Measurements from ENCODE around the gene HAX1. TPM values are rescaled to one million over a fixed set of nuclear protein-coding genes. Genes with fewer than 3 reads are reported as not detected.

Gene HAX1
- total RNA-seq, 2 experiments from 2014 or later: 168 to 169 TPM

- CTCF ChIA-PET: interaction anchor here (1.2 kb wide), 3 partner anchors 30 to 93 kb away, joined by 3 to 4 read pairs (median 3); partner anchors contain the start of gene HAX1
- peaks cover 28% of the 10 kb centered on the region for H3K4me1 Mint-ChIP-seq (ENCODE audit: low read depth)
- POLR2A ChIA-PET: no interaction called here
- H3K27me3 Mint-ChIP-seq: no peaks in the 10 kb centered on the region
- no peak for DNase-seq
- intact Hi-C loops (cut with micrococcal nuclease): no loop called here
- H3K27ac Mint-ChIP-seq: peak overlapping the region; percentile 86
- H3K9me3 Mint-ChIP-seq: no peaks in the 10 kb centered on the region
- no peak overlapping the region for H3K4me3 Mint-ChIP-seq
- H3K36me3 Mint-ChIP-seq: peaks cover 71% of the 10 kb centered on the region
These were observed 30.6 kb upstream of the HAX1 start for GRCh38 chr1:154241703-154242351.

GRCh38 chr1:154253671-154254070 lies 18.8 kb upstream of the HAX1 start:
- peaks cover 64% of the 10 kb centered on the region for H3K36me3 Mint-ChIP-seq
- ChIA-PET POLR2A (no interaction called here), CTCF (no interaction called here)
- H3K4me1 Mint-ChIP-seq (ENCODE audit: low read depth): no peaks in the 10 kb centered on the region
- no peak overlapping the region for H3K4me3 Mint-ChIP-seq
- DNase-seq: no peak
- H3K27me3 Mint-ChIP-seq: no peaks in the 10 kb centered on the region
- intact Hi-C loops (cut with micrococcal nuclease): no loop called here
- H3K9me3 Mint-ChIP-seq: no peaks in the 10 kb centered on the region
- no peak overlapping the region for H3K27ac Mint-ChIP-seq

GRCh38 chr1:154256686-154257085 lies 15.7 kb upstream of the HAX1 start:
- CTCF ChIA-PET: no interaction called here
- intact Hi-C loops (cut with micrococcal nuclease): no loop called here
- no peak overlapping the region for H3K4me3 Mint-ChIP-seq
- no peak for DNase-seq
- H3K4me1 Mint-ChIP-seq (ENCODE audit: low read depth): no peaks in the 10 kb centered on the region
- POLR2A ChIA-PET: no interaction called here
- H3K9me3 Mint-ChIP-seq: no peaks in the 10 kb centered on the region
- H3K36me3 Mint-ChIP-seq: peaks cover 49% of the 10 kb centered on the region
- no peak overlapping the region for H3K27ac Mint-ChIP-seq
- no peaks in the 10 kb centered on the region for H3K27me3 Mint-ChIP-seq

GRCh38 chr1:154258784-154259183 lies 13.6 kb upstream of the HAX1 start:
- CTCF ChIA-PET: interaction anchor here (0.7 to 1.9 kb wide), 4 partner anchors 13 to 1959 kb away, joined by 4 to 9 read pairs (median 6); partner anchors contain the start of gene HAX1
- POLR2A ChIA-PET: interaction anchor here (0.6 to 0.9 kb wide), 3 partner anchors 86 to 127 kb away, joined by 3 to 4 read pairs (median 4); no protein-coding TSS in a partner anchor
- H3K9me3 Mint-ChIP-seq: no peaks in the 10 kb centered on the region
- DNase-seq: no peak
- no peaks in the 10 kb centered on the region for H3K27me3 Mint-ChIP-seq
- intact Hi-C loops (cut with micrococcal nuclease): no loop called here
- peaks cover 59% of the 10 kb centered on the region for H3K36me3 Mint-ChIP-seq
- H3K4me3 Mint-ChIP-seq: no peak overlapping the region
- H3K27ac Mint-ChIP-seq: peak overlapping the region; percentile 34
- peaks cover 13% of the 10 kb centered on the region for H3K4me1 Mint-ChIP-seq (ENCODE audit: low read depth)

- Mint-ChIP-seq H3K27ac (peak overlapping the region; percentile 14), H3K27me3 (no peaks in the 10 kb centered on the region), H3K9me3 (no peaks in the 10 kb centered on the region), H3K4me3 (no peak overlapping the region), H3K36me3 (peaks cover 51% of the 10 kb centered on the region), H3K4me1 (ENCODE audit: low read depth) (peaks cover 26% of the 10 kb centered on the region)
- POLR2A ChIA-PET: no interaction called here
- DNase-seq: no peak
- intact Hi-C loops (cut with micrococcal nuclease): no loop called here
- CTCF ChIA-PET: interaction anchor here (1.1 to 1.7 kb wide), 3 partner anchors 12 to 38 kb away, joined by 3 to 8 read pairs (median 4); partner anchors contain the start of gene HAX1
These were observed 12.3 kb upstream of the HAX1 start for GRCh38 chr1:154260127-154260526.

GRCh38 chr1:154263465-154264332 lies 8.7 kb upstream of the HAX1 start:
- no peak for DNase-seq
- Mint-ChIP-seq H3K27me3 (no peaks in the 10 kb centered on the region), H3K4me3 (no peak overlapping the region), H3K9me3 (no peaks in the 10 kb centered on the region), H3K36me3 (peaks cover 31% of the 10 kb centered on the region), H3K4me1 (ENCODE audit: low read depth) (peaks cover 38% of the 10 kb centered on the region), H3K27ac (peak overlapping the region; percentile 79)
- intact Hi-C loops (cut with micrococcal nuclease): loop anchor here (2.0 kb wide), 1 partner anchor 39 kb away; no protein-coding TSS in a partner anchor
- ChIA-PET CTCF (interaction anchor here (0.5 to 1.3 kb wide), 9 partner anchors 14 to 545 kb away, joined by 3 to 4 read pairs (median 3); no protein-coding TSS in a partner anchor), POLR2A (interaction anchor here (0.6 to 1.4 kb wide), 5 partner anchors 18 to 64 kb away, joined by 3 to 4 read pairs (median 3); partner anchors contain the start of gene UBAP2L)

- H3K36me3 Mint-ChIP-seq: peaks cover 36% of the 10 kb centered on the region
- no peaks in the 10 kb centered on the region for H3K27me3 Mint-ChIP-seq
- CTCF ChIA-PET: interaction anchor here (0.6 to 1.9 kb wide), 5 partner anchors 15 to 546 kb away, joined by 3 to 10 read pairs (median 3); no protein-coding TSS in a partner anchor
- POLR2A ChIA-PET: interaction anchor here (0.7 to 1.4 kb wide), 5 partner anchors 44 to 83 kb away, joined by 3 to 4 read pairs (median 3); partner anchors contain the start of gene UBAP2L
- DNase-seq: no peak
- H3K4me3 Mint-ChIP-seq: no peak overlapping the region
- H3K27ac Mint-ChIP-seq: peak overlapping the region; percentile 79
- no peaks in the 10 kb centered on the region for H3K9me3 Mint-ChIP-seq
- intact Hi-C loops (cut with micrococcal nuclease): loop anchor here (2.0 kb wide), 1 partner anchor 40 kb away; no protein-coding TSS in a partner anchor
- peaks cover 38% of the 10 kb centered on the region for H3K4me1 Mint-ChIP-seq (ENCODE audit: low read depth)
These were observed 8.0 kb upstream of the HAX1 start for GRCh38 chr1:154264454-154264853.

- no peak for DNase-seq
- H3K36me3 Mint-ChIP-seq: peaks cover 33% of the 10 kb centered on the region
- ChIA-PET POLR2A (interaction anchor here (0.7 to 1.3 kb wide), 2 partner anchors 84 to 107 kb away, joined by 3 read pairs; no protein-coding TSS in a partner anchor), CTCF (interaction anchor here (0.6 to 1.9 kb wide), 7 partner anchors 46 to 117 kb away, joined by 3 to 10 read pairs (median 3); no protein-coding TSS in a partner anchor)
- H3K9me3 Mint-ChIP-seq: no peaks in the 10 kb centered on the region
- intact Hi-C loops (cut with micrococcal nuclease): loop anchor here (2.0 kb wide), 1 partner anchor 41 kb away; no protein-coding TSS in a partner anchor
- H3K4me3 Mint-ChIP-seq: no peak overlapping the region
- no peaks in the 10 kb centered on the region for H3K27me3 Mint-ChIP-seq
- H3K27ac Mint-ChIP-seq: peak overlapping the region; percentile 78
- H3K4me1 Mint-ChIP-seq (ENCODE audit: low read depth): peaks cover 41% of the 10 kb centered on the region
These were observed 6.8 kb upstream of the HAX1 start for GRCh38 chr1:154265586-154265985.

- peaks cover 37% of the 10 kb centered on the region for H3K36me3 Mint-ChIP-seq
- H3K9me3 Mint-ChIP-seq: no peaks in the 10 kb centered on the region
- intact Hi-C loops (cut with micrococcal nuclease): loop anchor here (10.0 kb wide), 2 partner anchors 306 to 466 kb away; partner anchors contain the start of genes CREB3L4 and SLC39A1
- no peaks in the 10 kb centered on the region for H3K27me3 Mint-ChIP-seq
- H3K4me3 Mint-ChIP-seq: peak overlapping the region; percentile 5
- no peak for DNase-seq
- CTCF ChIA-PET: interaction anchor here (1.2 to 8.0 kb wide), 11 partner anchors 22 to 284 kb away, joined by 3 to 98 read pairs (median 6); partner anchors contain the start of gene RAB13
- POLR2A ChIA-PET: no interaction called here
- H3K4me1 Mint-ChIP-seq (ENCODE audit: low read depth): peaks cover 39% of the 10 kb centered on the region
- H3K27ac Mint-ChIP-seq: peak overlapping the region; percentile 99
These were observed 1.6 kb upstream of the HAX1 start for GRCh38 chr1:154270833-154271232.

- peak overlapping the region; percentile 99 for H3K4me3 Mint-ChIP-seq
- no peak for DNase-seq
- H3K9me3 Mint-ChIP-seq: no peaks in the 10 kb centered on the region
- ChIA-PET POLR2A (interaction anchor here (1.0 kb wide), 1 partner anchor 56 kb away, joined by 4 read pairs; no protein-coding TSS in a partner anchor), CTCF (interaction anchor here (1.4 to 8.0 kb wide), 7 partner anchors 51 to 286 kb away, joined by 3 to 98 read pairs (median 5); partner anchors contain the start of gene RAB13)
- peak overlapping the region; percentile 99 for H3K27ac Mint-ChIP-seq
- H3K27me3 Mint-ChIP-seq: no peaks in the 10 kb centered on the region
- intact Hi-C loops (cut with micrococcal nuclease): loop anchor here (1.0 to 10.0 kb wide), 9 partner anchors 53 to 468 kb away; partner anchors contain the start of genes CREB3L4, RPS27, SLC39A1 and UBAP2L
- peaks cover 34% of the 10 kb centered on the region for H3K4me1 Mint-ChIP-seq (ENCODE audit: low read depth)
- peaks cover 42% of the 10 kb centered on the region for H3K36me3 Mint-ChIP-seq
These were observed 652 bp downstream of the HAX1 start for GRCh38 chr1:154272999-154273563.

- no peaks in the 10 kb centered on the region for H3K9me3 Mint-ChIP-seq
- DNase-seq: peak; percentile 61
- H3K27me3 Mint-ChIP-seq: no peaks in the 10 kb centered on the region
- POLR2A ChIA-PET: no interaction called here
- no peak overlapping the region for H3K4me3 Mint-ChIP-seq
- peaks cover 32% of the 10 kb centered on the region for H3K36me3 Mint-ChIP-seq
- no peak overlapping the region for H3K27ac Mint-ChIP-seq
- H3K4me1 Mint-ChIP-seq (ENCODE audit: low read depth): peaks cover 20% of the 10 kb centered on the region
- CTCF ChIA-PET: interaction anchor here (0.7 to 8.0 kb wide), 10 partner anchors 10 to 270 kb away, joined by 3 to 98 read pairs (median 4); no protein-coding TSS in a partner anchor
- intact Hi-C loops (cut with micrococcal nuclease): loop anchor here (10.0 kb wide), 2 partner anchors 312 to 472 kb away; partner anchors contain the start of genes CREB3L4 and SLC39A1
These were observed 4.4 kb downstream of the HAX1 start for GRCh38 chr1:154276797-154277196.
